HPDE6-E6E7 (cell line): ENCODE results near the gene OPN1MW3.
"Not testable (repeated sequence)": the region's sequence is repeated elsewhere in the genome, so short reads cannot be mapped to it uniquely, and the experiment has no call there.

ENCODE experiments used
- DNase-seq: peaks from one replicate; pipeline ENCODE4 v3.0.0; 2011; ENCODE audit warnings: missing footprints; ENCODE audit errors: extremely low spot score

OPN1MW3 gene

GRCh38 chrX:154257282-154257681, at the start of gene OPN1MW3:
OPN1MW3 (plus strand) TSS chrX:154257582; CDS start chrX:154257620, 38 bp downstream.
- DNase-seq: not testable (repeated sequence)

GRCh38 chrX:154209670-154210418, 47.5 kb upstream of the OPN1MW3 start:
- DNase-seq: not testable (repeated sequence)

- not testable (repeated sequence) for DNase-seq
Measured at GRCh38 chrX:154211057-154211456, 46.3 kb upstream of the OPN1MW3 start.

GRCh38 chrX:154211499-154211898, 45.9 kb upstream of the OPN1MW3 start:
- not testable (repeated sequence) for DNase-seq

- not testable (repeated sequence) for DNase-seq
Measured at GRCh38 chrX:154219456-154219855, 37.9 kb upstream of the OPN1MW3 start, which contains the start of gene OPN1MW2. OPN1MW2 (plus strand) TSS chrX:154219756; CDS start chrX:154219816, 60 bp downstream.

- not testable (repeated sequence) for DNase-seq
Measured at GRCh38 chrX:154225292-154225691, 32.1 kb upstream of the OPN1MW3 start.

GRCh38 chrX:154226706-154227105, 30.7 kb upstream of the OPN1MW3 start:
- DNase-seq: not testable (repeated sequence)

GRCh38 chrX:154231443-154231842, 25.9 kb upstream of the OPN1MW3 start:
- DNase-seq: not testable (repeated sequence)

- not testable (repeated sequence) for DNase-seq
Measured at GRCh38 chrX:154233620-154234019, 23.8 kb upstream of the OPN1MW3 start.

- not testable (repeated sequence) for DNase-seq
Measured at GRCh38 chrX:154238939-154239559, 18.3 kb upstream of the OPN1MW3 start.

- peak; percentile 20 for DNase-seq
Measured at GRCh38 chrX:154239982-154240503, 17.3 kb upstream of the OPN1MW3 start.

GRCh38 chrX:154247377-154248045, 9.9 kb upstream of the OPN1MW3 start:
- DNase-seq: not testable (repeated sequence)

GRCh38 chrX:154248076-154248475, 9.3 kb upstream of the OPN1MW3 start:
- DNase-seq: not testable (repeated sequence)

GRCh38 chrX:154258711-154259110, 1.3 kb downstream of the OPN1MW3 start:
- not testable (repeated sequence) for DNase-seq

- not testable (repeated sequence) for DNase-seq
Measured at GRCh38 chrX:154263072-154263471, 5.7 kb downstream of the OPN1MW3 start.

- not testable (repeated sequence) for DNase-seq
Measured at GRCh38 chrX:154269245-154269644, 11.9 kb downstream of the OPN1MW3 start.

GRCh38 chrX:154284489-154285338, 27.3 kb downstream of the OPN1MW3 start:
- DNase-seq: not testable (repeated sequence)

- not testable (repeated sequence) for DNase-seq
Measured at GRCh38 chrX:154286406-154286805, 29.0 kb downstream of the OPN1MW3 start.

- no peak for DNase-seq
Measured at GRCh38 chrX:154294791-154295574, 37.6 kb downstream of the OPN1MW3 start, which contains the start of gene TEX28. TEX28 (minus strand) TSS chrX:154295124; CDS start chrX:154292117, 3,007 bp downstream.

GRCh38 chrX:154295664-154296310, 38.4 kb downstream of the OPN1MW3 start, which contains the start of gene TKTL1:
TKTL1 (plus strand) TSS chrX:154295795; CDS start chrX:154295860, 65 bp downstream.
- DNase-seq: no peak
